ENCODE data around the gene LRIG1.
A peak's percentile ranks its signal among the peaks of the same experiment; 100 is the strongest.

LRIG1 gene

DNA sequence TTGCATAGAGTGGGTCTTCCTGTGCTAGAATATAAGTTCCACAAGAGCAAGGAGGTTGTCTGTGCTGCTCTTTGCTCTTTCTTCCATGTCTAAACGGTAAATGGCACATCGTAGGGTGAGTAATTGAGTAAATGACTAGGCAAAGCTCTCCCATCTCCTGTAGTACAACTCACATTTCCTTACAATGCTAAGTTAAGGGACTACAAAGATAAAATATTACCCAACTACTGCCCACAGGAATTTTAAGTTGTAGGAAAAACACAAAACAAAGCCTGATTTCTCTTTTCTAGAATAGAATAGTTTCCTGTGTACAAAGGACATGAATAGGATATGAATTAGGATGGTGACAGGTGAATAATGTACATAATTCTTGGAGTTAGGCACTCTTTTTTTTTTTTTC is 19.9 kb upstream of the LRIG1 start:
- H3K4me3 ChIP-seq (ENCODE audit: low read length), result no peak overlapping the region
- peak; percentile 22 for DNase-seq (ENCODE audit: low read depth)
- TF ChIP-seq, protein P1, sequence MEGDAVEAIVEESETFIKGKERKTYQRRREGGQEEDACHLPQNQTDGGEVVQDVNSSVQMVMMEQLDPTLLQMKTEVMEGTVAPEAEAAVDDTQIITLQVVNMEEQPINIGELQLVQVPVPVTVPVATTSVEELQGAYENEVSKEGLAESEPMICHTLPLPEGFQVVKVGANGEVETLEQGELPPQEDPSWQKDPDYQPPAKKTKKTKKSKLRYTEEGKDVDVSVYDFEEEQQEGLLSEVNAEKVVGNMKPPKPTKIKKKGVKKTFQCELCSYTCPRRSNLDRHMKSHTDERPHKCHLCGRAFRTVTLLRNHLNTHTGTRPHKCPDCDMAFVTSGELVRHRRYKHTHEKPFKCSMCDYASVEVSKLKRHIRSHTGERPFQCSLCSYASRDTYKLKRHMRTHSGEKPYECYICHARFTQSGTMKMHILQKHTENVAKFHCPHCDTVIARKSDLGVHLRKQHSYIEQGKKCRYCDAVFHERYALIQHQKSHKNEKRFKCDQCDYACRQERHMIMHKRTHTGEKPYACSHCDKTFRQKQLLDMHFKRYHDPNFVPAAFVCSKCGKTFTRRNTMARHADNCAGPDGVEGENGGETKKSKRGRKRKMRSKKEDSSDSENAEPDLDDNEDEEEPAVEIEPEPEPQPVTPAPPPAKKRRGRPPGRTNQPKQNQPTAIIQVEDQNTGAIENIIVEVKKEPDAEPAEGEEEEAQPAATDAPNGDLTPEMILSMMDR (conservative IDR thresholded peaks at IDR 0.05; ENCODE audit: low read length), result no peak

DNA sequence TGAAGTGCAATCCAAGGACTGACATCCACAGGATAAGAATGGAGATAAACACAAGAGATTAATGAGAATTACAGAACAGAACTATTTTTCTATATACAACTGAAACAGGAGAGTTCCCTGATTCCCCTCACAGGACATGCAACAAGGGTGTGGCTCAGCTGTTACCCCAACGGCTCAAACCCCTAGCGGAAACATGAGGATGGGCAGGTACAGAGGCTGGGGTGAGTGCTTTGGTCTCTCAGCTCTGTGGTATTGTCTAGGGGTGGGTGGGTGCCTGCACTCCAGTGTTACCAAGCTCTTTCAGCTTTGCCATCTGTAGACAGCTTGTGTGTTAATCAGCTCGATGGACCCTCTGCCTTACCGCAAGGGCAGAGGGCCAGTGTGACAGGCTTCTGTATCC is 17.8 kb upstream of the LRIG1 start:
- DNase-seq (ENCODE audit: low read depth), result no peak
- no peak overlapping the region for H3K4me3 ChIP-seq (ENCODE audit: low read length)
- TF ChIP-seq, protein P1 (conservative IDR thresholded peaks at IDR 0.05; ENCODE audit: low read length), result no peak

DNA sequence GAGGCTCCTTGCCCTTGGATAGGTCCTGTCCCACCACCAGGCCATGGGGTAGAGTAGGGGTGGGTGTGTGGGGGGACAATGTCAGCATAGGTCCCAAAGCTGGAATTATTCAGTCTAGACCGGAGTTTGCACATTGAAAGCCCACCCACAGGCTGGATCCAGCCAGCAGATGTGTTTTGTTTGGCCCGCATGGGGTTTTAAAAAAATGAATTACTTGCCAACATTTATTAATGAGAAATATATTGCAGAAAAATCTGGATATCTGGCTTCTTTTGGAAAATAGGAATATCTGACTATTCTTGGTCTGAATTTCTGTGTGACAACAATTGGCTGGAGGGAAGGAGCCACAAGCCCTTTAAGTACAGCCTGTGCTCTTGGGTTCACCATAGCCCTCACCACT is 17.3 kb upstream of the LRIG1 start:
- TF ChIP-seq, protein P1 (conservative IDR thresholded peaks at IDR 0.05; ENCODE audit: low read length), result no peak
- no peak for DNase-seq (ENCODE audit: low read depth)
- H3K4me3 ChIP-seq (ENCODE audit: low read length), result no peak overlapping the region

DNA sequence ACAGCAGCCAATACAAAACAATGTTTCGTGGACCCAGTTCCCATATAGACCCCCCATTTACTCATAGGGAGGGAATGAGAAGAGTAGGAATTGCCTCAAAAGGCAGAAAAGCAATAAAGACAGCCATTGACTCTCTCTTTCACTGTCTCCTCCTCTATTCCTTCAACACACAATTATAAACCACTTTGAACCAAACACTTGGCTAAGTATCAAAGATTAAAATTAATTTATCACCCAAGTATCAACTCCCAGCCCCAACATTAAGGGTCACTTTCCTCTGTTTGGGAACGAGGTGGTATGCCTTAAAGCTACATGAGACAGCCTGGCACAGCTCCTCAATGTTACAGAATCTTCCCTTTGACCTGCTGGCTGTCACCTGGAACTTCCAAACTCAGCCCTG is 16.4 kb upstream of the LRIG1 start:
- H3K4me3 ChIP-seq (ENCODE audit: low read length), result no peak overlapping the region
- no peak for DNase-seq (ENCODE audit: low read depth)
- TF ChIP-seq, protein P1 (conservative IDR thresholded peaks at IDR 0.05; ENCODE audit: low read length), result no peak

DNA sequence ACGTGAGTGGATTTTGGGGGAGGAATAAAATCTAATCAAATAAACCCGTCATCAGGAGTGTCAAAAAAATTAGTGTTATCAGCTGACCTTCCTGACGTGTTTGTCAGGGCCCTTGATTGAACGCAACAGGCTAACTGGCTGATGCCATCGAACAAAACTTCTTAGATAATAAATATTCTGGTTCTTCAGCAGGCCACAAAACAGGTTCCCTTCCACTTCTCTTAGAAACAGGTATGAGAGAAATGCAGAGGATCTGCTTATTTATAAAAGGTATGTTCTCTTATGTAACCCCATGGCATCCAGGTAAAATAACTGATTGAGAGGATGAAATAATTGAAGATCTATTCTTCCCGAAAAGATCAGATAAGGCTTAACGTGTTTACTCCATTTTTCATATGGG is 7.6 kb upstream of the LRIG1 start:
- TF ChIP-seq, protein P1 (conservative IDR thresholded peaks at IDR 0.05; ENCODE audit: low read length), result no peak
- DNase-seq (ENCODE audit: low read depth), result no peak
- H3K4me3 ChIP-seq (ENCODE audit: low read length), result no peak overlapping the region

DNA sequence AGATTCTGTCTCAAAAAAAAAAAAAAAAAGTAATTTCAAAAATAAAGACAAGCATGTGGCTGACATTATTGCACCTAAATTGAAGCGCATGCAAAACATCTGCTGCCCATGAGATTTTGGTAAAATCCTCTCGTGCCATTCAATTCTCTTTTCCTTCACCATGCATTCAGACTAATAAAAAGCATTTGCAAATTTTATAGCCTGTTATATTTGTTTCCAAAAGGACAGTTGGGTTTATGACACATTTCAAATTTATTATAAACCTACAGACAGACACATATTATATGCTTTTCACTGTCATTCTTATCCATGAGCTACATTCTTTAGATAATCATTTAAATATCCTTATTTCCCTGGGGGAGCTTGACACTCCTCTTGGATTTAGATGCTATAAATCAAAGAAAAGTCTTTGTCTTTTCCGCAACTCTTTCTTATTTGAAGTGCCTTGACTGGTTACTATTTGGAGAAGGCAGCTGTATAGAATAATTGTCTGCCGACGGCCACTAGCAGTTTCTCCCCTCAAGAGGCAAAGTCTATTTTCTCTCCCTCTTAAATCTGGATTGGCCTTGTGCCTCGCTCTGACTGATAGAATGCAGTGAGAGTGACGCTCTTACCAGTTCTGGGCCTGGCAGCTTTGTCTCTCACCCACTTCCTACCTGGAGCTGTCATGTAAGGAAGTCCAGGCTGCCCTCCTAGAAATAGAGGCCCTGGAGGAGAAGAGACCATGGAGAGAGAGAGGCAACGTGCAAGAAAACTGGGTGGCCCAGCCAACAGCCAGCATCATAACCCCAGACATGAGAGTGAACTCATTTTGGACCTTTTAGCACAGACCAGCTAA is 6.8 kb upstream of the LRIG1 start:
- TF ChIP-seq, protein P1 (conservative IDR thresholded peaks at IDR 0.05; ENCODE audit: low read length), result no peak
- no peak for DNase-seq (ENCODE audit: low read depth)
- H3K4me3 ChIP-seq (ENCODE audit: low read length), result no peak overlapping the region

DNA sequence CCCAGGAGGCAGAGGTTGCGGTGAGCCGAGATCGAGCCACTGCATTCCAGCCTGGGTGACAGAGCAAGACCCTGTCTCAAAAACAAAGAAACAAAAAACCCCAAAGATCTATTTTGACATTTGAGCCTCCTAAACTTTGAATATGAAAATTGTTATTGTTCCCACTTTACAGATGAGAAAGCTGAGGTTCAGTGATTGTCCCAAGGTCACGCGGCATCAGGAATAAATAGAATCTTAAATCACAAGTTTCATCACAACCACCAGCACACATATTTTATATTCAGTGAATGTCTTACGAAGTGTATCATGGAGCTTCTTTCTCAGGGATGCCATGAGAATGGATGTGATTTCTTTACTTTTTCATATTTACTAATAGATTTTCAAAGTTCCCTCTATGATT is 5.3 kb upstream of the LRIG1 start:
- H3K4me3 ChIP-seq (ENCODE audit: low read length), result no peak overlapping the region
- DNase-seq (ENCODE audit: low read depth), result no peak
- TF ChIP-seq, protein P1 (conservative IDR thresholded peaks at IDR 0.05; ENCODE audit: low read length), result no peak
